Measurements from ENCODE around the gene TLE6. TPM values are rescaled to one million over a fixed set of nuclear protein-coding genes. Genes with fewer than 3 reads are reported as not detected.

Gene TLE6
- total and polyA plus RNA-seq, 7 donors, result 0.50 to 2.2 (median 0.92) TPM; not detected in 1

DNA sequence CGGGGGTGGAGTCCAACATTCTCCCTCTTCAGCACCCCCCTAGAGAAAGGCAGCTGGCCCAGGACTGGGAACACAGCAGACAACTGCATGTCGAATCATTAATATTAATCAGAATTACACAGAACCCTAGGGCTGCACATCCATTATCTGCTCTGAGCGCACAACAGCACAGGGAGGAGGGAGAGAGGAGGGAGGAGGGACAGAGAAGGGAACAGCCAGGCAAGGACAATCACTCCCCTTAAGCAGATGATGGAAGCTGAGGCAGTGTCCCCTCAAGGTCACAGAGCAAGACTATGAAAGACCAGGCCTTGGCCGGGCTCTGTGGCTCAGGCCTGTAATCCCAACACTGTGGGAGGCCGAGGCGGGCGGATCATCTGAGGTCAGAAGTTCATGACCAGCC, 25.7 kb downstream of the TLE6 start:
- intact Hi-C loops (cut with DNase I), result no loop called here
- Histone ChIP-seq H3K36me3 (ENCODE audit: insufficient read depth in 1 of 2, low read depth in 1 of 2) (peaks cover 0 to 73% of the 10 kb centered on the region in 2 donors), H3K27me3 (ENCODE audit: insufficient read depth in 3 of 3, low read length in 2 of 3) (no peaks in the 10 kb centered on the region), H3K4me3 (no peak overlapping the region), H3K4me1 (no peaks in the 10 kb centered on the region), H3K27ac (no peak overlapping the region), H3K9me3 (no peaks in the 10 kb centered on the region)
- TF ChIP-seq, protein P1, sequence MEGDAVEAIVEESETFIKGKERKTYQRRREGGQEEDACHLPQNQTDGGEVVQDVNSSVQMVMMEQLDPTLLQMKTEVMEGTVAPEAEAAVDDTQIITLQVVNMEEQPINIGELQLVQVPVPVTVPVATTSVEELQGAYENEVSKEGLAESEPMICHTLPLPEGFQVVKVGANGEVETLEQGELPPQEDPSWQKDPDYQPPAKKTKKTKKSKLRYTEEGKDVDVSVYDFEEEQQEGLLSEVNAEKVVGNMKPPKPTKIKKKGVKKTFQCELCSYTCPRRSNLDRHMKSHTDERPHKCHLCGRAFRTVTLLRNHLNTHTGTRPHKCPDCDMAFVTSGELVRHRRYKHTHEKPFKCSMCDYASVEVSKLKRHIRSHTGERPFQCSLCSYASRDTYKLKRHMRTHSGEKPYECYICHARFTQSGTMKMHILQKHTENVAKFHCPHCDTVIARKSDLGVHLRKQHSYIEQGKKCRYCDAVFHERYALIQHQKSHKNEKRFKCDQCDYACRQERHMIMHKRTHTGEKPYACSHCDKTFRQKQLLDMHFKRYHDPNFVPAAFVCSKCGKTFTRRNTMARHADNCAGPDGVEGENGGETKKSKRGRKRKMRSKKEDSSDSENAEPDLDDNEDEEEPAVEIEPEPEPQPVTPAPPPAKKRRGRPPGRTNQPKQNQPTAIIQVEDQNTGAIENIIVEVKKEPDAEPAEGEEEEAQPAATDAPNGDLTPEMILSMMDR (IDR thresholded peaks at IDR 0.05), result no peak
- ATAC-seq, result no peak
- no peak for DNase-seq
- WGBS, 3 donors, result 76 to 79% (median 76%) methylated on average over 7 of the region's 7 CpGs

DNA sequence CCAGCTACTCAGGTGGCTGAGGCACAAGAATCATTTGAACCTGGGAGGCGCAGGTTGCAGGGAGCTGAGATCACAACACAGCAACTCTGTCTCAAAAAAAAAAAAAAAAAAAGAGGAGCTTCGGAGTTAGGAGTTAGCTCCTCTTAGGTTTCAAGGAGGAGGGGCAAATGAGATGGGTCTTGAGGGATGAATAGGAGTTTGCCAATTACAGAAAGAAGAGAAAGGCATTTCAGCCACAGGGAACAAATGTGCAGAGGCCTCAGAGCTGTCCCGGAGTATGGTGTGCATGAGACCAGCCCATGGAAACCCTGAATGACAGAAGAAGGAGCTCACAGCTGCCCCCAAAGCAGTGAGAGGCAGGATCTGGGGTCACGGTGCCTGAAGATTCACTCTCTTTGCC, 27.2 kb downstream of the TLE6 start:
- H3K4me1 ChIP-seq, result no peaks in the 10 kb centered on the region
- 79 to 100% (median 80%) methylated on average over 4 of the region's 4 CpGs for WGBS, 3 donors
- H3K27me3 ChIP-seq (ENCODE audit: insufficient read depth in 3 of 3, low read length in 2 of 3), result no peaks in the 10 kb centered on the region
- H3K27ac ChIP-seq, result no peak overlapping the region
- ATAC-seq, result no peak
- peaks cover 0 to 79% of the 10 kb centered on the region in 2 donors for H3K36me3 ChIP-seq (ENCODE audit: insufficient read depth in 1 of 2, low read depth in 1 of 2)
- no peak overlapping the region for H3K4me3 ChIP-seq
- no peaks in the 10 kb centered on the region for H3K9me3 ChIP-seq
- intact Hi-C loops (cut with DNase I), result no loop called here
- no peak for DNase-seq
- TF ChIP-seq, protein P1 (IDR thresholded peaks at IDR 0.05), result no peak

DNA sequence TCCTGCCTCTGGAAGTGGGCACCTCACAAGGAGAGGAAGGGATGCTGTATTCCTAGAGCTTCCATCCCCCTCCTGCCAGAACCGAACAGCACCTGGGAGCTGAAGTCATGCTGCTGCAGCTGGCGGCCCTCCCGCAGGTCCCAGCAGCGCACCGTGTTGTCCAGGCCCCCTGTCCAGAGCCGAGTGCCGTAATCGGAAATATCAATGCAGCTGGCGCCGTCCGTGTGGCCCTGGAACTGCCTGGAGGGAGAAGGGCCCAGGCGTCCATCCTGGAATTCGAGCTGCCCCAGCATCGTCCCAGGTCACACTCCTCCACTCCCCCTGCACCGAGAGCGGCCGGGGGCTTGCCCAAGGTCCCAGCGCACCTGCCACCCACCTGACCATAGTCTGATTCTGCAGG, 28.0 kb downstream of the TLE6 start:
- peaks cover 0 to 80% of the 10 kb centered on the region in 2 donors for H3K36me3 ChIP-seq (ENCODE audit: insufficient read depth in 1 of 2, low read depth in 1 of 2)
- intact Hi-C loops (cut with DNase I), result no loop called here

DNA sequence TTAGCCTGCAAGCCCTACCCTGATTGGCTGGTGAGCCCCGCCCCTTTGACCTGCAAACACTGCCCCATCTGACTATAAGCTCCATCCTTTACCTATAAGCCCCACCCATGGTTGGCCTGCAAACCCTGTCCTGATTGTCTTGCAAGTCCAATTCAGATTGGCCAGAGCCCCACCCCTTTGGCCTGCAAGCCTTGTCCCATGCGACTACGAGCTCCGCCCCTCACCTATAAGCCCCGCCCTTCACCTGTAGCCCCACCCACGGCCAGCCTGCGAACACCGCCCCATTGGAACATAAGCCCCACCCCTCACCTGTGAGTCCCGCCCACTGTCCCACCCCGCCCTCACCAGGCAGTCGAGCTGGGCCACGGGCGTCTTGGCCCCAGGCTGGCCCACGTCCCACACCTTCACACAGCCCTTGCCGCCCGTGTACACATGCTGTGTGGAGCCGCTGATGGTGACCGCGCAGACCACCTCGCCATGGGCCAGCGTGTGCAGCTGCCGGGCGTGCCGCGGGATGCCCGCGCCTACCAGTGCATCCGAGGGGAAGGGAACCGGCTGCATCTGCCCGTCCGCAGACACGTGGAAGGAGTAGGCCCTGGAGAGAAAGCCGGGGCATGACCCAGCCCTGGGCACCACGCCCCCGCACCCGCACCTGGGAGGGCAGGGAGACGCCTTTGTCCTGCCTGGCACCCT, 28.9 kb downstream of the TLE6 start:
- H3K27ac ChIP-seq, result no peak overlapping the region
- H3K27me3 ChIP-seq (ENCODE audit: insufficient read depth in 3 of 3, low read length in 2 of 3), result no peaks in the 10 kb centered on the region
- H3K4me3 ChIP-seq, result no peak overlapping the region
- peaks cover 0 to 79% of the 10 kb centered on the region in 2 donors for H3K36me3 ChIP-seq (ENCODE audit: insufficient read depth in 1 of 2, low read depth in 1 of 2)
- TF ChIP-seq, protein P1 (IDR thresholded peaks at IDR 0.05), result no peak
- intact Hi-C loops (cut with DNase I), result no loop called here
- DNase-seq (no peak), ATAC-seq (peak in 1 of 4 donors; percentile 29)
- WGBS, 3 donors, result 74 to 77% (median 77%) methylated on average over 34 to 37 of the region's 37 CpGs
- H3K9me3 ChIP-seq, result no peaks in the 10 kb centered on the region
- H3K4me1 ChIP-seq, result no peaks in the 10 kb centered on the region

More for the DNA sequence above, 28.0 kb downstream of the TLE6 start:
- TF ChIP-seq, protein P1 (IDR thresholded peaks at IDR 0.05), result no peak
- no peak overlapping the region for H3K4me3 ChIP-seq
- H3K9me3 ChIP-seq, result no peaks in the 10 kb centered on the region
- 83 to 86% (median 84%) methylated on average over 12 to 18 of the region's 18 CpGs for WGBS, 3 donors
- no peak for DNase-seq
- H3K4me1 ChIP-seq, result no peaks in the 10 kb centered on the region
- H3K27ac ChIP-seq, result no peak overlapping the region
- H3K27me3 ChIP-seq (ENCODE audit: insufficient read depth in 3 of 3, low read length in 2 of 3), result no peaks in the 10 kb centered on the region
- no peak for ATAC-seq

- H3K4me3 ChIP-seq, result no peak overlapping the region
- TF ChIP-seq, protein P1 (IDR thresholded peaks at IDR 0.05), result no peak
- no peaks in the 10 kb centered on the region for H3K27me3 ChIP-seq (ENCODE audit: insufficient read depth in 3 of 3, low read length in 2 of 3)
- no peak for DNase-seq
- no peaks in the 10 kb centered on the region for H3K4me1 ChIP-seq
- H3K27ac ChIP-seq, result no peak overlapping the region
- no peaks in the 10 kb centered on the region for H3K9me3 ChIP-seq
- peaks cover 0 to 74% of the 10 kb centered on the region in 2 donors for H3K36me3 ChIP-seq (ENCODE audit: insufficient read depth in 1 of 2, low read depth in 1 of 2)
- intact Hi-C loops (cut with DNase I), result no loop called here
- no peak for ATAC-seq
- WGBS, 3 donors, result 77 to 85% (median 83%) methylated on average over 9 of the region's 9 CpGs
Observed at GRCh38 chr19:3007975-3008374, 30.6 kb downstream of the TLE6 start.

All from psoas muscle (tissue), 8 donors.